Epithelial cell of proximal tubule (primary cell): ENCODE measurements around the gene MTARC1. TPM values are rescaled to one million over a fixed set of nuclear protein-coding genes. Genes with fewer than 3 reads are reported as not detected.

Source experiments
- DNase-seq: peaks from one replicate; pipeline ENCODE4 v3.0.0-alpha.2; 2011; ENCODE audit warnings: low read depth
- H3K4me3 ChIP-seq: 2 replicates; pipeline ENCODE4 v1.5.1; 2011; ENCODE audit warnings: low read depth, mild to moderate bottlenecking, low read length
- total RNA-seq: library from RNA; depleted of rRNA; stranded (reverse); fragments of >200 nt; gene quantifications from 2 replicates; pipeline ENCODE4 v1.2.3, GENCODE V29; 2015
- TF ChIP-seq, protein P1 (sequence below): conservative IDR thresholded peaks from 2 replicates; pipeline ENCODE4 v1.5.1; 2012; ENCODE audit warnings: low read depth, mild to moderate bottlenecking, low read length

Gene MTARC1
- total RNA-seq: 3.9 and 12.0 TPM in 2 replicates

DNA sequence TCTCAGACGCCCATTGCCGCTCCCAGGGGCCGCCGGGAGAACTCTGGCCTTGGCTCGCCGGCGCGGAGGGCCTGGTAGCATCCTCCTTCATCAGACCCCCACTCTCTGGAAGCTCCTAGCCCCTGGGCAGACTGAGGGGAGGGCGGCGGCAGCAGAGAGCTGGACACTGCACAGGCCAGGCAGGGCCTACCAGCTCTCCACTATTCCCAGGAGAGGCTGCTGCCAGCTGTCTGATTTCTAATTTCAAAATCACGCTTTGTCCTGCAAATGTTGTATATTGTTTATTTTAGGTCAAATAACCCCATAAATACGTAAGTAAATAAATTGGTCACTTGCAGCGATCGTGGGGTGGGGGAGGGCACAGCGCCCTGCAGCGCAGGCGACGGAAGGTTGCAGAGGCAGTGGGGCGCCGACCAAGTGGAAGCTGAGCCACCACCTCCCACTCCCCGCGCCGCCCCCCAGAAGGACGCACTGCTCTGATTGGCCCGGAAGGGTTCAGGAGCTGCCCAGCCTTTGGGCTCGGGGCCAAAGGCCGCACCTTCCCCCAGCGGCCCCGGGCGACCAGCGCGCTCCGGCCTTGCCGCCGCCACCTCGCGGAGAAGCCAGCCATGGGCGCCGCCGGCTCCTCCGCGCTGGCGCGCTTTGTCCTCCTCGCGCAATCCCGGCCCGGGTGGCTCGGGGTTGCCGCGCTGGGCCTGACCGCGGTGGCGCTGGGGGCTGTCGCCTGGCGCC lies at the start of gene MTARC1:
Gene MTARC1, plus strand, starts transcription at position 577 of the 732 bp plus-strand sequence. Its CDS starts 32 bp downstream, at position 609.
- no peak for DNase-seq
- TF ChIP-seq, protein P1, sequence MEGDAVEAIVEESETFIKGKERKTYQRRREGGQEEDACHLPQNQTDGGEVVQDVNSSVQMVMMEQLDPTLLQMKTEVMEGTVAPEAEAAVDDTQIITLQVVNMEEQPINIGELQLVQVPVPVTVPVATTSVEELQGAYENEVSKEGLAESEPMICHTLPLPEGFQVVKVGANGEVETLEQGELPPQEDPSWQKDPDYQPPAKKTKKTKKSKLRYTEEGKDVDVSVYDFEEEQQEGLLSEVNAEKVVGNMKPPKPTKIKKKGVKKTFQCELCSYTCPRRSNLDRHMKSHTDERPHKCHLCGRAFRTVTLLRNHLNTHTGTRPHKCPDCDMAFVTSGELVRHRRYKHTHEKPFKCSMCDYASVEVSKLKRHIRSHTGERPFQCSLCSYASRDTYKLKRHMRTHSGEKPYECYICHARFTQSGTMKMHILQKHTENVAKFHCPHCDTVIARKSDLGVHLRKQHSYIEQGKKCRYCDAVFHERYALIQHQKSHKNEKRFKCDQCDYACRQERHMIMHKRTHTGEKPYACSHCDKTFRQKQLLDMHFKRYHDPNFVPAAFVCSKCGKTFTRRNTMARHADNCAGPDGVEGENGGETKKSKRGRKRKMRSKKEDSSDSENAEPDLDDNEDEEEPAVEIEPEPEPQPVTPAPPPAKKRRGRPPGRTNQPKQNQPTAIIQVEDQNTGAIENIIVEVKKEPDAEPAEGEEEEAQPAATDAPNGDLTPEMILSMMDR: no peak
- H3K4me3 ChIP-seq: peak within 1 kb of the TSS; percentile 63

DNA sequence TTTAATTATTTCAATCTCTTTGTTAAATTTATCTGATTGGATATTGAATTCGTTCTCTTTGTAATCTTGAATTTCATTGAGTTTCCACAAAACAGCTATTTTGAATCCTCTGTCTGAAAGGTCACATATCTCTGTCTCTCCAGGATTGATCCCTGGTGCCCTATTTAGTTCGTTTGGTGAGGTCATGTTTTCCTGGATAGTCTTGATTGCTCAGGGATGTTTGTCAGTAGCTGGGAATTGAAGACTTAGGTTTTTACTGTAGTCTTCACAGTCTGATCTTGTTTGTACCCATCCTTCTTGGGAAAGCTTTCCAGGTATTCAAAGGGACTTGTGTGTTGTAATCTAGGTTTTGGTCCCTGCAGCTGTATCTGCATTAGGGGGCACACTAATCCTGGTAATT lies 45.4 kb upstream of the MTARC1 start:
- H3K4me3 ChIP-seq: no peak overlapping the region
- no peak for DNase-seq
- TF ChIP-seq, protein P1: no peak

DNA sequence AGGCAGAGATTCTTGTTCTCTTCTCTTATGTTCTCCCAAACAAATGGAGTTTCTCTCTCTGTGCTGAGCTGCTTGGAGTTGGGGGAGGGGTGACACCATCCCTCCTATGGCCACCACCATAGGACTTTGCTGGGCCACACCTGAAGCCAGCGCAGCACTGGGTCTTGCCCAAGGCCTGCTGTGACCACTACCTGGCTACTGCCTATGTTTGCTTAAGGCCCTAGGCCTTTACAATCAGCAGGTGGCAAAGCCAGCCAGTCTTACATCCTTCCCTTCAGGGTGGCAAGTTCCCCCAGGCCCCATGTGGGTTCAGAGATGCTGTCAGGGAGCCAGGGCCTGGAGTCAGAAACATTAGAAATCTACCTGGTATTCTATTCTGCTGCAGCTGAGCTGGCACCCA lies 44.9 kb upstream of the MTARC1 start:
- H3K4me3 ChIP-seq: no peak overlapping the region
- TF ChIP-seq, protein P1: no peak
- DNase-seq: no peak

DNA sequence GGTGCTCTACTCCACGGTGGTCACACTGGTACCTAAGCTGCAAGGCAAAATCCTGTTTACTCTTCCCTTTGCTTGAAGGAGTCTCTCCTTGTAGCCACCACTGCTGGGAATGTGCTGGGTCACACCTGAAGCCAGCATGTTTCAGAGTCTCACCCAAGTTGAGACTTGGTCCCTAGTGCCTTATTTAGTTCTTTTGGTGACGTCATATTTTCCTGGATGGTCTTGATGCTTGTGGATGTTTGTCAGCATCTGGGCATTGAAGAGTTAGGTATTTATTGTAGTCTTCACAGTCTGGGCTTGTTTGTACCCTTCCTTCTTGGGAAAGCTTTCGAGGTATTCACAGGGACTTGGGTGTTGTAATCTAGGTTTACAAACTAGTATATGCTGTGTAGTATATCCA lies 44.2 kb upstream of the MTARC1 start:
- H3K4me3 ChIP-seq: no peak overlapping the region
- no peak for DNase-seq
- TF ChIP-seq, protein P1: no peak

DNA sequence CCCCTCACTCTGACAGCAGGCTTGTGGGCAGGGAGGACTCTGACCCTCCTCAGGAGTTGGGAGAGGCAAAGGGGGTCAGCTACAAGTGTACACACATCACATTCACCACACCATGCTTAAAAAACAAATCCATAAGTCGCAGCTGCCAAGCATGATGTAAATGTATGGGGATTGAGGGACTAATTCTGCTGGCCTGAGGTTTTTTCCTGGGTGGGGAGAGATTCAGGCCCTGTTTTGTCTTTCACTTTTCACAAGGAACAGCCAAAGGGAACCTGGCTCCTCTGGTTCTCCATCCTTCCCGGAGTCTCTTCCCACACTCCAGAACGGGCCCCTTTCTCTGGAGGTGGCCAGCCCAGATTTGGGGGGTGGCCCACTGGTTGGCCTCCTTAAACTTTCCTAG lies 39.9 kb upstream of the MTARC1 start:
- TF ChIP-seq, protein P1: no peak
- H3K4me3 ChIP-seq: no peak overlapping the region
- DNase-seq: no peak

DNA sequence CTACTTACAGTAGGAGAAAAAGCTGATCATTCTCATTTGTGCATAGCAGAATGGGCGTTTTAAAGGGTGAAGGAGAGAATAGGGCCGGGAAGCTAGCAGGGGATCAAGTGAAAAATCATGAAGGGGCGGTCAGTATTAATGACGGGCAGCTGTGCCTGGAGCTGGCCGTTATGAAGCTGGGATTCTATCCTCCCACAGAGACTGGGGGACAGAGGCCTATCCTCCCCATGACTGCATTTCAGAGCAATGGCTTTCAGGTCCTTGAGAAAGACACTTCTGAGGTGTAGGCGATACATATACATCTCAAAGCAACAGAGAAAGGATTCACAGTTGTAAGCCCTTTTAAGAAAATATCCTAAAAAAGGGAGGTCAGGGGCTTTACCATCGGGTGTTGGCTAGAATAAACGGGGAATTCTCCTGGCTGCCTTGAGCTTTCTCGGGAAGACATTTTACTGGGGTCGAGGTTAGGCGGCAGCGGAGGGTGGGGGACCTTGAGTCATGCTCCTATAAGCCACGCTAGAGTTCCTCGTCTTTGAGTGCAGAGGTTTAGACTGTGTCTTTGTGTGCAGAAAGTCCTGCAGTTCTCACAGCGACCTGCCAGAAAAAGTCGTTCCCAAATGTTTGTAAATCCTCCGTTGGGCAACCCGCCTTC lies 39.1 kb upstream of the MTARC1 start:
- H3K4me3 ChIP-seq: peak overlapping the region; percentile 82
- DNase-seq: no peak
- TF ChIP-seq, protein P1: no peak
